Ramos (cell line): ENCODE results near the gene C12orf57.

Experiments used
- in situ Hi-C: fragments of 300-500 bp; cut with MboI; formaldehyde crosslinking; loops from one replicate; pipeline ENCODE4 v1.14.3; 2022; ENCODE audit warnings: low sequenced_read_pairs; ENCODE audit not compliant: unreplicated experiment

The C12orf57 gene

GRCh38 chr12:6917491-6918231 is 26.2 kb upstream of the C12orf57 start:
- in situ Hi-C loops = no loop called here

- in situ Hi-C loops = no loop called here
These were observed 24.2 kb upstream of the C12orf57 start for GRCh38 chr12:6919588-6919987.

- in situ Hi-C loops = no loop called here
These were observed 22.3 kb upstream of the C12orf57 start for GRCh38 chr12:6921539-6921938.

GRCh38 chr12:6921996-6922946 is 21.6 kb upstream of the C12orf57 start:
- in situ Hi-C loops = no loop called here

GRCh38 chr12:6923003-6923732 is 20.7 kb upstream of the C12orf57 start:
- in situ Hi-C loops = no loop called here

GRCh38 chr12:6923851-6924250 is 20.0 kb upstream of the C12orf57 start:
- in situ Hi-C loops = no loop called here

GRCh38 chr12:6925239-6925539 is 18.6 kb upstream of the C12orf57 start:
- in situ Hi-C loops = no loop called here

- in situ Hi-C loops = no loop called here
These were observed 18.1 kb upstream of the C12orf57 start for GRCh38 chr12:6925540-6926279.

GRCh38 chr12:6927379-6928021 is 16.3 kb upstream of the C12orf57 start, which contains the start of gene ATN1:
Gene ATN1 (plus strand): TSS chr12:6927959. CDS start chr12:6934002, 6,043 bp downstream.
- in situ Hi-C loops = no loop called here

GRCh38 chr12:6928022-6928702 is 15.7 kb upstream of the C12orf57 start:
- in situ Hi-C loops = no loop called here

- in situ Hi-C loops = no loop called here
These were observed 15.0 kb upstream of the C12orf57 start for GRCh38 chr12:6928703-6929407.

- in situ Hi-C loops = loop anchor here (5.0 kb wide), 1 partner anchor 163 kb away; the partner anchor contains the start of gene C1R
These were observed 14.1 kb upstream of the C12orf57 start for GRCh38 chr12:6929466-6930452.

GRCh38 chr12:6932766-6933165 is 11.1 kb upstream of the C12orf57 start:
- in situ Hi-C loops = loop anchor here (5.0 kb wide), 1 partner anchor 160 kb away; the partner anchor contains the start of gene C1R

GRCh38 chr12:6934110-6934509 is 9.7 kb upstream of the C12orf57 start:
- in situ Hi-C loops = loop anchor here (5.0 kb wide), 1 partner anchor 158 kb away; the partner anchor contains the start of gene C1R

GRCh38 chr12:6935371-6936193 is 8.2 kb upstream of the C12orf57 start:
- in situ Hi-C loops = no loop called here

- in situ Hi-C loops = no loop called here
These were observed 7.6 kb upstream of the C12orf57 start for GRCh38 chr12:6936194-6936635.
